Colonic mucosa (tissue), 4 donors: Measurements from ENCODE around the gene PNMA6F. TPM values are rescaled to one million over a fixed set of nuclear protein-coding genes. Genes with fewer than 3 reads are reported as not detected.

ENCODE experiments used
- DNase-seq: peaks from one replicate; pipeline ENCODE4 v3.0.0-alpha.2; 2020
- H3K27ac ChIP-seq: fragments of 200-600 bp; one replicate; pipeline ENCODE4 v1.8.0; 2021
- H3K27me3 ChIP-seq: fragments of 200-600 bp; one replicate; pipeline ENCODE4 v1.8.0; 2021
- H3K36me3 ChIP-seq: fragments of 200-600 bp; one replicate; pipeline ENCODE4 v1.8.0; 2021
- H3K4me1 ChIP-seq: fragments of 200-600 bp; one replicate; pipeline ENCODE4 v1.8.0; 2021; ENCODE audit warnings: mild to moderate bottlenecking
- H3K4me3 ChIP-seq: fragments of 200-600 bp; one replicate; pipeline ENCODE4 v1.8.0; 2021
- H3K9ac ChIP-seq, 2 donors: one replicate each; pipeline ENCODE4 v1.7.0; 2013; ENCODE audit warnings: control low read depth in 2 of 2, low read depth in 2 of 2, low read length in 2 of 2
- H3K9me3 ChIP-seq: fragments of 200-600 bp; one replicate; pipeline ENCODE4 v1.8.0; 2021
- intact Hi-C: fragments of 100-400 bp; cut with DNase I; formaldehyde crosslinking; loops from one replicate; pipeline ENCODE4 v1.14.1; 2022
- total RNA-seq, 2 donors: library from RNA; stranded (reverse); fragmentation: NEBNext Ultra II Directional in 1 of 2; extraction: Animal tissue kit (Norgen Biotek cat#: 25700) in 1 of 2; gene quantifications; one replicate each; pipeline ENCODE4 v1.2.1, GENCODE V29; 2021
- TF ChIP-seq, protein P1 (sequence below): fragments of 200-600 bp; IDR thresholded peaks from one replicate; pipeline ENCODE4 v1.8.0; 2022; ENCODE audit warnings: antibody characterized with exemption, mild to moderate bottlenecking
- donor health status: healthy.
- donor health status: DM: no; HTN: no; CAD: no.
- donor health status: DM: no; HTN: no; CAD: no.

Gene PNMA6F
- total RNA-seq, 2 donors from 2014 or later: not detected

- TF ChIP-seq, protein P1, sequence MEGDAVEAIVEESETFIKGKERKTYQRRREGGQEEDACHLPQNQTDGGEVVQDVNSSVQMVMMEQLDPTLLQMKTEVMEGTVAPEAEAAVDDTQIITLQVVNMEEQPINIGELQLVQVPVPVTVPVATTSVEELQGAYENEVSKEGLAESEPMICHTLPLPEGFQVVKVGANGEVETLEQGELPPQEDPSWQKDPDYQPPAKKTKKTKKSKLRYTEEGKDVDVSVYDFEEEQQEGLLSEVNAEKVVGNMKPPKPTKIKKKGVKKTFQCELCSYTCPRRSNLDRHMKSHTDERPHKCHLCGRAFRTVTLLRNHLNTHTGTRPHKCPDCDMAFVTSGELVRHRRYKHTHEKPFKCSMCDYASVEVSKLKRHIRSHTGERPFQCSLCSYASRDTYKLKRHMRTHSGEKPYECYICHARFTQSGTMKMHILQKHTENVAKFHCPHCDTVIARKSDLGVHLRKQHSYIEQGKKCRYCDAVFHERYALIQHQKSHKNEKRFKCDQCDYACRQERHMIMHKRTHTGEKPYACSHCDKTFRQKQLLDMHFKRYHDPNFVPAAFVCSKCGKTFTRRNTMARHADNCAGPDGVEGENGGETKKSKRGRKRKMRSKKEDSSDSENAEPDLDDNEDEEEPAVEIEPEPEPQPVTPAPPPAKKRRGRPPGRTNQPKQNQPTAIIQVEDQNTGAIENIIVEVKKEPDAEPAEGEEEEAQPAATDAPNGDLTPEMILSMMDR: no peak
- no peak overlapping the region for H3K27ac ChIP-seq
- no peak overlapping the region for H3K4me3 ChIP-seq
- no peaks in the 10 kb centered on the region for H3K9me3 ChIP-seq
- no peak for DNase-seq
- no peak overlapping the region for H3K9ac ChIP-seq
- H3K27me3 ChIP-seq: no peaks in the 10 kb centered on the region
- no peaks in the 10 kb centered on the region for H3K36me3 ChIP-seq
- no peaks in the 10 kb centered on the region for H3K4me1 ChIP-seq
- intact Hi-C loops: no loop called here
Measured at GRCh38 chrX:153306527-153307115, 14.9 kb downstream of the PNMA6F start.

DNA sequence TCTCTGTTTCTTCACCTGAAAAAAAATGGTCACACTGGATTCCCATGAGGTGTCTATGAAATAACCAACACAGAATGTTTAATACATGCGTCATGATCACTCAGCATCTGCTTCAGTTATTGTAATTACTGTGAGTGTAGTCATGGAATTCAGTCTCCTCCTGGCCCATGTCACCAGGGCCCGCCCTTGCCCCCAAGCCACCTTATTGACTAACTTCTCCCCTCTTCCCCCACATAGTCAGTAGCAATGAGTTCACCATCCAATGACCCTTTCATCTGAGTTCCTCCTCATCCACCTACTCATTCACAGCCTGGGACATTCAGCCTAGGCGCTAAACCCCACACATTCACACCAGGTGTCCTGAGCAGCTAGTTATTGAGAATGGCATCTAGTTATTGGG is 15.6 kb downstream of the PNMA6F start:
- TF ChIP-seq, protein P1: no peak
- H3K9ac ChIP-seq: no peak overlapping the region
- H3K27me3 ChIP-seq: no peaks in the 10 kb centered on the region
- intact Hi-C loops: no loop called here
- no peak for DNase-seq
- H3K9me3 ChIP-seq: no peaks in the 10 kb centered on the region
- H3K4me1 ChIP-seq: no peaks in the 10 kb centered on the region
- no peak overlapping the region for H3K27ac ChIP-seq
- H3K4me3 ChIP-seq: no peak overlapping the region
- no peaks in the 10 kb centered on the region for H3K36me3 ChIP-seq

DNA sequence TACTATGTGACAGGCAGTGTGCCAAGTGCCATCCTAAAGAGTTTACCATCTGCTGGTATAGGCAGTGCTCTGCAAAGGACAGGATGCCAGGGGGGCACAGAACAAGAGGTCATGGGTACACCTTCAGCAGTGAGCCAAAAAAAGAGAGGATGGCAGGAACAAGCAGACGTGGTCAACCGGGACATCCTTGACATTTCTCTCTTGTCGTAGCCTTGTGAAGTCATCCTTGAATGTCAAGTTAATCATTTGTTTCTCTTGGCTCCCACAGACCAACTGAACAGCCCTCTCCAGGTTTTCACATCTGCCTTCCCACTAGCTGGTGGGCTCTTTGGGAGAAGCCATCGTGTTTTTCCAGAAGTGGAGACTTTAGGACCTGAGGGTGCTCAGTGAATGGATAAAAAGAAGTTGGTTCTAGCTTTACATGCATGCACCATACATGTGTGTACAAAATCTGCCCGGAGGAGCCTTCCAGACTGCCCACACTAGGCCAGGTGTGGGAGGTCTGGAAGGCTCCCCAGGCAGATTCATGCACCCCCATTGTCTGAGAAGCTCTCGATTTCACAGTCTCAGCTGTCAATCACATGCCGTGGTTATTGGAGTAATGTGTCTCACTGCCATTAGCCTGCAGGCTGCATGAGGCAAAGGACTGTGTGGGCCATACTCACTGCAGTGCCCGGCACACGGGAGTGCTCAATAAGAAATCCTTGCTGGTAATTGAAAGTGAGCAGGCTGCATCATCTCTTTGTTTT is 16.4 kb downstream of the PNMA6F start:
- TF ChIP-seq, protein P1: no peak
- Histone ChIP-seq H3K4me1 (no peaks in the 10 kb centered on the region), H3K9ac (no peak overlapping the region), H3K9me3 (no peaks in the 10 kb centered on the region), H3K4me3 (no peak overlapping the region), H3K36me3 (no peaks in the 10 kb centered on the region), H3K27me3 (no peaks in the 10 kb centered on the region), H3K27ac (no peak overlapping the region)
- intact Hi-C loops: no loop called here
- no peak for DNase-seq

DNA sequence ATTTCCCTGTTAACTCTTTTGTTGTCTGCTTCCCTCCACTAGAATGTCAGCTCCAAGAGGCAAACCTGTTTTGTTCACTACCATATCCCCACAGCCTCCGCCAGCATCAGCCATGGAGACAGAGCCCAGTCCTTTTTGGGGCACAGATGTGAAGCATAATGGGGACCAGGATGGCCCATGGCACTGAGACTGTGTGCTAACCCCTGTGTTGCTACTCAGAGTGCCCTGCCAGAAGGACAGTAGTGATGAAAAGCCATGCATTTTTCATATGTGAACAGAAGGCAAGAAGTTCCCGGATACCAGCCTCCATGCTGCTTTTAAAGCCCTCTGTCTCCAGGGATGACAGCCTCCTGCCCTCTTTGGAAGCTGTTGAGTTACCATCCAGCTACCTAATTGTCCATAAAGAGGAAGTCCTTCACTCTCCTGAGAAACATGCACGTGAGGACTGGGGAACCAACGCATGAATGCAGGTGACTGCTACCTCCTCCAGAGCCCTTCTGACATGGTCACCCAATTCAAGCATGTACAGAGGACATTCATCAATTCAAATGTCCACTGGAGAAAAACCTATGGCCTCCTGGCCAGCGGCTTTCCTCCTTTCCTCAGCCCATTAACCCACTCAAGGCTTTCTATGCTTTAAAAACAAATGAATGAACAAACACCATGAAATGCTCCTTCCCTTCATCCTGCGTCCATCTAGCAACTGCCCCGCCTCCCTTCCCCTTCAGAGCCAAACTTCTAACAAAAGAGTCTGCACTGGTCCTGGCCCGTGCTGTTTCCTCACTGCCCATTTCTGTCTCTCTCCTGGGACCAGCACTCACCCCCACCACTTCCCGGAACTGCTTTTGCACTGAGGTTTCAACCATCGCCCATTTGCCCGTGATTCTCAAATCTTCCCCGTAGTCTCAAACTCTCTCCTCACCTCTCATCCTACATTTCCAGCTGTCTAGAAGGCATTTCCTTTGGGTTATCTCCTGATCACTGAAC is 18.0 kb downstream of the PNMA6F start:
- TF ChIP-seq, protein P1: no peak
- DNase-seq: no peak
- Histone ChIP-seq H3K9me3 (no peaks in the 10 kb centered on the region), H3K4me1 (no peaks in the 10 kb centered on the region), H3K27me3 (no peaks in the 10 kb centered on the region), H3K27ac (no peak overlapping the region), H3K4me3 (no peak overlapping the region), H3K36me3 (no peaks in the 10 kb centered on the region), H3K9ac (no peak overlapping the region)
- intact Hi-C loops: no loop called here

GRCh38 chrX:153302796-153303195 is 18.8 kb downstream of the PNMA6F start:
- Histone ChIP-seq H3K27ac (no peak overlapping the region), H3K4me1 (no peaks in the 10 kb centered on the region), H3K36me3 (no peaks in the 10 kb centered on the region), H3K4me3 (no peak overlapping the region), H3K9ac (no peak overlapping the region), H3K27me3 (no peaks in the 10 kb centered on the region), H3K9me3 (no peaks in the 10 kb centered on the region)
- TF ChIP-seq, protein P1: no peak
- no peak for DNase-seq
- intact Hi-C loops: no loop called here
